GM19455 (cell line): ENCODE data around the gene RAB30.
"Not testable (repeated sequence)": the region's sequence is repeated elsewhere in the genome, so short reads cannot be mapped to it uniquely, and the experiment has no call there.

ENCODE experiments used
- ATAC-seq: cut with Tn5 transposase; IDR thresholded peaks from one replicate; pipeline ENCODE4 v1.9.1; 2021; ENCODE audit not compliant: unreplicated experiment

RAB30 gene

GRCh38 chr11:83011333-83012167, 60.1 kb downstream of the RAB30 start:
- ATAC-seq, result no peak

- ATAC-seq, result no peak
Observed at GRCh38 chr11:83009999-83010398, 61.7 kb downstream of the RAB30 start.

- not testable (repeated sequence) for ATAC-seq
Observed at GRCh38 chr11:83009136-83009535, 62.6 kb downstream of the RAB30 start.

GRCh38 chr11:83008581-83008923, 63.1 kb downstream of the RAB30 start:
- no peak for ATAC-seq

GRCh38 chr11:83007909-83008580, 63.7 kb downstream of the RAB30 start:
- peak; percentile 37 for ATAC-seq

- no peak for ATAC-seq
Observed at GRCh38 chr11:83007477-83007876, 64.2 kb downstream of the RAB30 start.

GRCh38 chr11:83006877-83007330, 64.8 kb downstream of the RAB30 start:
- peak; percentile 82 for ATAC-seq

GRCh38 chr11:83004746-83005556, 66.7 kb downstream of the RAB30 start:
- ATAC-seq, result no peak

GRCh38 chr11:83002522-83002921, 69.2 kb downstream of the RAB30 start:
- ATAC-seq, result no peak

GRCh38 chr11:83002053-83002452, 69.6 kb downstream of the RAB30 start:
- no peak for ATAC-seq

GRCh38 chr11:83000381-83000780, 71.3 kb downstream of the RAB30 start:
- ATAC-seq, result no peak

- ATAC-seq, result no peak
Observed at GRCh38 chr11:82999232-82999631, 72.5 kb downstream of the RAB30 start.

GRCh38 chr11:82998697-82999096, 73.0 kb downstream of the RAB30 start:
- no peak for ATAC-seq

- peak; percentile 97 for ATAC-seq
Observed at GRCh38 chr11:82996966-82997606, 74.6 kb downstream of the RAB30 start.

GRCh38 chr11:82995754-82996398, 75.8 kb downstream of the RAB30 start:
- ATAC-seq, result no peak

GRCh38 chr11:82995235-82995634, 76.5 kb downstream of the RAB30 start:
- ATAC-seq, result no peak

GRCh38 chr11:82994604-82995230, 77.0 kb downstream of the RAB30 start:
- no peak for ATAC-seq

- ATAC-seq, result no peak
Observed at GRCh38 chr11:82992223-82992622, 79.5 kb downstream of the RAB30 start.

GRCh38 chr11:82989628-82990404, 81.9 kb downstream of the RAB30 start:
- no peak for ATAC-seq
